Measurements from ENCODE around the gene PCDHA1.

- TF ChIP-seq CTCF (conservative IDR thresholded peaks at IDR 0.05; ENCODE audit: low read length), result no peak
- no peak for TF ChIP-seq EZH2phosphoT487 (IDR thresholded peaks at IDR 0.05; ENCODE audit: borderline replicate concordance)
Measured at GRCh38 chr5:140967226-140967893, 181.4 kb downstream of the PCDHA1 start.

Measured in Loucy (cell line).